A673 (cell line): Measurements from ENCODE around the gene CDIP1.

Experiments used
- EZH2 ChIP-seq: fragments of 200-600 bp; sonication (generic); IDR thresholded peaks from 2 replicates; pipeline ENCODE4 v1.6.1; 2017; ENCODE audit warnings: borderline replicate concordance, low read depth, mild to moderate bottlenecking, mixed read lengths, antibody characterized with exemption, low read length; ENCODE audit not compliant: poor library complexity, severe bottlenecking
- TF ChIP-seq, protein P1 (sequence below): fragments of 300-800, 200-600 bp; sonication (generic); conservative IDR thresholded peaks from 2 replicates; pipeline ENCODE4 v1.5.1; 2017; ENCODE audit warnings: low read depth, mild to moderate bottlenecking, antibody characterized with exemption, low read length, moderate library complexity, mixed read lengths

GRCh38 chr16:4570086-4570485 is 31.5 kb upstream of the CDIP1 start:
- TF ChIP-seq, protein P1, sequence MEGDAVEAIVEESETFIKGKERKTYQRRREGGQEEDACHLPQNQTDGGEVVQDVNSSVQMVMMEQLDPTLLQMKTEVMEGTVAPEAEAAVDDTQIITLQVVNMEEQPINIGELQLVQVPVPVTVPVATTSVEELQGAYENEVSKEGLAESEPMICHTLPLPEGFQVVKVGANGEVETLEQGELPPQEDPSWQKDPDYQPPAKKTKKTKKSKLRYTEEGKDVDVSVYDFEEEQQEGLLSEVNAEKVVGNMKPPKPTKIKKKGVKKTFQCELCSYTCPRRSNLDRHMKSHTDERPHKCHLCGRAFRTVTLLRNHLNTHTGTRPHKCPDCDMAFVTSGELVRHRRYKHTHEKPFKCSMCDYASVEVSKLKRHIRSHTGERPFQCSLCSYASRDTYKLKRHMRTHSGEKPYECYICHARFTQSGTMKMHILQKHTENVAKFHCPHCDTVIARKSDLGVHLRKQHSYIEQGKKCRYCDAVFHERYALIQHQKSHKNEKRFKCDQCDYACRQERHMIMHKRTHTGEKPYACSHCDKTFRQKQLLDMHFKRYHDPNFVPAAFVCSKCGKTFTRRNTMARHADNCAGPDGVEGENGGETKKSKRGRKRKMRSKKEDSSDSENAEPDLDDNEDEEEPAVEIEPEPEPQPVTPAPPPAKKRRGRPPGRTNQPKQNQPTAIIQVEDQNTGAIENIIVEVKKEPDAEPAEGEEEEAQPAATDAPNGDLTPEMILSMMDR: no peak
- TF ChIP-seq EZH2: no peak
